WTC11 (cell line): ENCODE results near the gene GPR17.

Experiments used
- CTCF ChIP-seq: fragments of 200-600 bp; IDR thresholded peaks from 2 replicates; pipeline ENCODE4 v1.8.0; 2022; ENCODE audit warnings: antibody characterized with exemption
- E2F5 ChIP-seq: sonication (generic); formaldehyde crosslinking; IDR thresholded peaks from 2 replicates; pipeline ENCODE4 v1.8.1; 2022; ENCODE audit warnings: mild to moderate bottlenecking, moderate library complexity, missing genetic modification reagents

GRCh38 chr2:127619203-127619590 is 26.8 kb upstream of the GPR17 start:
- TF ChIP-seq CTCF (no peak), E2F5 (CRISPR knock-in tag) (no peak)
